ENCODE measurements around the gene METTL14. TPM values are rescaled to one million over a fixed set of nuclear protein-coding genes. Genes with fewer than 3 reads are reported as not detected.

Gene METTL14
- total RNA-seq, 1 donor from 2014 or later = 46.4 TPM

- H3K27ac Mint-ChIP-seq (ENCODE audit: unreplicated experiment) = no peak overlapping the region
- no peaks in the 10 kb centered on the region for H3K27me3 Mint-ChIP-seq (ENCODE audit: unreplicated experiment)
- no peak overlapping the region for H3K4me3 Mint-ChIP-seq (ENCODE audit: unreplicated experiment)
- H3K4me1 Mint-ChIP-seq (ENCODE audit: low read depth, unreplicated experiment) = peaks cover 4% of the 10 kb centered on the region
- no peak for DNase-seq
- H3K36me3 Mint-ChIP-seq (ENCODE audit: unreplicated experiment) = no peaks in the 10 kb centered on the region
- no peaks in the 10 kb centered on the region for H3K9me3 Mint-ChIP-seq (ENCODE audit: unreplicated experiment)
- TF ChIP-seq CTCF (IDR thresholded peaks at IDR 0.05; ENCODE audit: partially characterized antibody, unreplicated experiment) = no peak
Measured at GRCh38 chr4:118749347-118749988, 64.3 kb downstream of the METTL14 start.

- no peaks in the 10 kb centered on the region for H3K27me3 Mint-ChIP-seq (ENCODE audit: unreplicated experiment)
- no peak overlapping the region for H3K4me3 Mint-ChIP-seq (ENCODE audit: unreplicated experiment)
- H3K4me1 Mint-ChIP-seq (ENCODE audit: low read depth, unreplicated experiment) = no peaks in the 10 kb centered on the region
- DNase-seq = no peak
- no peak for TF ChIP-seq CTCF (IDR thresholded peaks at IDR 0.05; ENCODE audit: partially characterized antibody, unreplicated experiment)
- H3K36me3 Mint-ChIP-seq (ENCODE audit: unreplicated experiment) = no peaks in the 10 kb centered on the region
- H3K27ac Mint-ChIP-seq (ENCODE audit: unreplicated experiment) = no peak overlapping the region
- H3K9me3 Mint-ChIP-seq (ENCODE audit: unreplicated experiment) = no peaks in the 10 kb centered on the region
Measured at GRCh38 chr4:118751629-118752323, 66.6 kb downstream of the METTL14 start.

- Mint-ChIP-seq H3K36me3 (ENCODE audit: unreplicated experiment) (no peaks in the 10 kb centered on the region), H3K27ac (ENCODE audit: unreplicated experiment) (no peak overlapping the region), H3K27me3 (ENCODE audit: unreplicated experiment) (no peaks in the 10 kb centered on the region), H3K4me1 (ENCODE audit: low read depth, unreplicated experiment) (no peaks in the 10 kb centered on the region), H3K9me3 (ENCODE audit: unreplicated experiment) (no peaks in the 10 kb centered on the region), H3K4me3 (ENCODE audit: unreplicated experiment) (no peak overlapping the region)
- no peak for TF ChIP-seq CTCF (IDR thresholded peaks at IDR 0.05; ENCODE audit: partially characterized antibody, unreplicated experiment)
- DNase-seq = no peak
Measured at GRCh38 chr4:118752551-118752950, 67.4 kb downstream of the METTL14 start.

GRCh38 chr4:118753096-118753495 lies 67.9 kb downstream of the METTL14 start:
- DNase-seq = no peak
- H3K4me1 Mint-ChIP-seq (ENCODE audit: low read depth, unreplicated experiment) = no peaks in the 10 kb centered on the region
- H3K36me3 Mint-ChIP-seq (ENCODE audit: unreplicated experiment) = no peaks in the 10 kb centered on the region
- H3K9me3 Mint-ChIP-seq (ENCODE audit: unreplicated experiment) = no peaks in the 10 kb centered on the region
- no peak for TF ChIP-seq CTCF (IDR thresholded peaks at IDR 0.05; ENCODE audit: partially characterized antibody, unreplicated experiment)
- no peak overlapping the region for H3K4me3 Mint-ChIP-seq (ENCODE audit: unreplicated experiment)
- no peak overlapping the region for H3K27ac Mint-ChIP-seq (ENCODE audit: unreplicated experiment)
- no peaks in the 10 kb centered on the region for H3K27me3 Mint-ChIP-seq (ENCODE audit: unreplicated experiment)

- no peak overlapping the region for H3K27ac Mint-ChIP-seq (ENCODE audit: unreplicated experiment)
- no peaks in the 10 kb centered on the region for H3K4me1 Mint-ChIP-seq (ENCODE audit: low read depth, unreplicated experiment)
- no peak for TF ChIP-seq CTCF (IDR thresholded peaks at IDR 0.05; ENCODE audit: partially characterized antibody, unreplicated experiment)
- H3K36me3 Mint-ChIP-seq (ENCODE audit: unreplicated experiment) = no peaks in the 10 kb centered on the region
- no peak overlapping the region for H3K4me3 Mint-ChIP-seq (ENCODE audit: unreplicated experiment)
- no peak for DNase-seq
- no peaks in the 10 kb centered on the region for H3K9me3 Mint-ChIP-seq (ENCODE audit: unreplicated experiment)
- no peaks in the 10 kb centered on the region for H3K27me3 Mint-ChIP-seq (ENCODE audit: unreplicated experiment)
Measured at GRCh38 chr4:118753685-118754084, 68.5 kb downstream of the METTL14 start.

All from glutamatergic neuron (in vitro differentiated cells).